ENCODE measurements around the gene NDST3.

The NDST3 gene

GRCh38 chr4:118113220-118113619, 78.9 kb downstream of the NDST3 start:
- no peak for DNase-seq (ENCODE audit: low read depth)
- no peak for TF ChIP-seq CTCF (IDR thresholded peaks at IDR 0.05; ENCODE audit: low read depth, low read length, missing control alignments)
- H3K4me3 ChIP-seq (ENCODE audit: low read depth, low read length), result no peak overlapping the region
- in situ Hi-C loops (cut with HindIII; ENCODE audit: low sequenced_read_pairs), result no loop called here

GRCh38 chr4:118114720-118115119, 80.4 kb downstream of the NDST3 start:
- in situ Hi-C loops (cut with HindIII; ENCODE audit: low sequenced_read_pairs), result no loop called here

GRCh38 chr4:118120120-118120760, 86.0 kb downstream of the NDST3 start:
- no peak overlapping the region for H3K4me3 ChIP-seq (ENCODE audit: low read depth, low read length)
- TF ChIP-seq CTCF (IDR thresholded peaks at IDR 0.05; ENCODE audit: low read depth, low read length, missing control alignments), result no peak
- in situ Hi-C loops (cut with HindIII; ENCODE audit: low sequenced_read_pairs), result no loop called here
- no peak for DNase-seq (ENCODE audit: low read depth)

More at GRCh38 chr4:118114720-118115119, 80.4 kb downstream of the NDST3 start:
- TF ChIP-seq CTCF (IDR thresholded peaks at IDR 0.05; ENCODE audit: low read depth, low read length, missing control alignments), result no peak
- DNase-seq (ENCODE audit: low read depth), result no peak
- no peak overlapping the region for H3K4me3 ChIP-seq (ENCODE audit: low read depth, low read length)

- H3K4me3 ChIP-seq (ENCODE audit: low read depth, low read length), result no peak overlapping the region
- in situ Hi-C loops (cut with HindIII; ENCODE audit: low sequenced_read_pairs), result no loop called here
- no peak for TF ChIP-seq CTCF (IDR thresholded peaks at IDR 0.05; ENCODE audit: low read depth, low read length, missing control alignments)
Measured at GRCh38 chr4:118124997-118125396, 90.7 kb downstream of the NDST3 start.

GRCh38 chr4:118139241-118139640, 105.0 kb downstream of the NDST3 start:
- in situ Hi-C loops (cut with HindIII; ENCODE audit: low sequenced_read_pairs), result no loop called here
- H3K4me3 ChIP-seq (ENCODE audit: low read depth, low read length), result no peak overlapping the region
- TF ChIP-seq CTCF (IDR thresholded peaks at IDR 0.05; ENCODE audit: low read depth, low read length, missing control alignments), result no peak
- DNase-seq (ENCODE audit: low read depth), result no peak

More at GRCh38 chr4:118124997-118125396, 90.7 kb downstream of the NDST3 start:
- no peak for DNase-seq (ENCODE audit: low read depth)

GRCh38 chr4:118141240-118141639, 107.0 kb downstream of the NDST3 start:
- in situ Hi-C loops (cut with HindIII; ENCODE audit: low sequenced_read_pairs), result no loop called here
- TF ChIP-seq CTCF (IDR thresholded peaks at IDR 0.05; ENCODE audit: low read depth, low read length, missing control alignments), result no peak
- DNase-seq (ENCODE audit: low read depth), result no peak
- no peak overlapping the region for H3K4me3 ChIP-seq (ENCODE audit: low read depth, low read length)

Data from astrocyte of the cerebellum (primary cell).